Uterus (tissue), 4 donors: ENCODE results near the gene C2orf74. TPM values are rescaled to one million over a fixed set of nuclear protein-coding genes. Genes with fewer than 3 reads are reported as not detected.

Source experiments
- DNase-seq, 2 donors: peaks; one replicate each; pipeline ENCODE4 v3.0.0-alpha.2; 2019 to 2020
- H3K27ac ChIP-seq, 2 donors: fragments of 200-600 bp; sonication (generic); 1 replicate in 1 of 2; 2 replicates in 1 of 2; pipeline ENCODE4 v1.5.1; 2016 to 2018
- H3K27me3 ChIP-seq, 2 donors: fragments of 200-600 bp; sonication (generic); one replicate each; pipeline ENCODE4 v1.5.1; 2018 to 2019; ENCODE audit warnings: control low read depth in 1 of 2
- H3K36me3 ChIP-seq, 2 donors: fragments of 200-600 bp; sonication (generic); one replicate each; pipeline ENCODE4 v1.5.1; 2019; ENCODE audit warnings: control low read depth in 1 of 2
- H3K4me1 ChIP-seq, 2 donors: fragments of 200-600 bp; sonication (generic); one replicate each; pipeline ENCODE4 v1.5.1; 2018 to 2019; ENCODE audit warnings: control low read depth in 1 of 2
- H3K4me3 ChIP-seq, 2 donors: fragments of 200-600 bp; sonication (generic); 1 replicate in 1 of 2; 2 replicates in 1 of 2; pipeline ENCODE4 v1.5.1; 2018 to 2019; ENCODE audit warnings: mild to moderate bottlenecking in 1 of 2
- H3K9me3 ChIP-seq, 2 donors: fragments of 200-600 bp; sonication (generic); one replicate each; pipeline ENCODE4 v1.5.1; 2019; ENCODE audit warnings: control low read depth in 1 of 2
- CTCF ChIP-seq, 4 experiments: fragments of 200-600 bp in 2 of 4; fragments of 450-650 bp in 2 of 4; sonication (generic) in 2 of 4; IDR thresholded peaks; one replicate each; pipeline ENCODE4 v1.5.1; 2016 to 2019; ENCODE audit warnings: antibody characterized with exemption in 4 of 4, mild to moderate bottlenecking in 2 of 4, moderate library complexity in 1 of 4
- POLR2A ChIP-seq, 2 donors: fragments of 450-650 bp; IDR thresholded peaks; one replicate each; pipeline ENCODE4 v1.6.1; 2016; ENCODE audit warnings: antibody characterized with exemption in 2 of 2, mild to moderate bottlenecking in 1 of 2, moderate library complexity in 1 of 2
- intact Hi-C: fragments of 100-400 bp; cut with DNase I; formaldehyde crosslinking; loops from one replicate; pipeline ENCODE4 v1.15.1; 2023; ENCODE audit warnings: low total_unique reads
- total RNA-seq, 4 donors: library from RNA; depleted of rRNA in 3 of 4; stranded (reverse); fragments of >200 nt in 3 of 4; gene quantifications; one replicate each; pipeline versions ENCODE4 v1.1.0 to v1.2.4, GENCODE V29; 2014 to 2023
- donor health status: DM: yes; HTN: yes; CAD: no.

Gene C2orf74
- total RNA-seq, 4 donors from 2014 or later, result 5.7 to 50.9 (median 13.6) TPM

GRCh38 chr2:61167579-61167978 is 5.6 kb downstream of the C2orf74 start:
- Histone ChIP-seq H3K27ac (no peak overlapping the region), H3K36me3 (no peaks in the 10 kb centered on the region), H3K27me3 (no peaks in the 10 kb centered on the region), H3K4me3 (no peak overlapping the region), H3K9me3 (no peaks in the 10 kb centered on the region), H3K4me1 (no peaks in the 10 kb centered on the region)
- intact Hi-C loops, result no loop called here
- no peak for TF ChIP-seq POLR2A (IDR thresholded peaks at IDR 0.05)
- no peak for TF ChIP-seq CTCF (IDR thresholded peaks at IDR 0.05)
- DNase-seq, result no peak

GRCh38 chr2:61172671-61173070 is 10.7 kb downstream of the C2orf74 start:
- no peaks in the 10 kb centered on the region for H3K9me3 ChIP-seq
- DNase-seq, result no peak
- no peaks in the 10 kb centered on the region for H3K27me3 ChIP-seq
- no peaks in the 10 kb centered on the region for H3K4me1 ChIP-seq
- TF ChIP-seq CTCF (IDR thresholded peaks at IDR 0.05), result no peak
- TF ChIP-seq POLR2A (IDR thresholded peaks at IDR 0.05), result no peak
- no peak overlapping the region for H3K27ac ChIP-seq
- no peaks in the 10 kb centered on the region for H3K36me3 ChIP-seq
- H3K4me3 ChIP-seq, result no peak overlapping the region
- intact Hi-C loops, result loop anchor here (10.0 kb wide), 1 partner anchor 288 kb away; the partner anchor contains the start of gene REL

GRCh38 chr2:61173116-61173515 is 11.1 kb downstream of the C2orf74 start:
- Histone ChIP-seq H3K9me3 (no peaks in the 10 kb centered on the region), H3K4me1 (no peaks in the 10 kb centered on the region), H3K27me3 (no peaks in the 10 kb centered on the region), H3K27ac (no peak overlapping the region), H3K4me3 (no peak overlapping the region), H3K36me3 (no peaks in the 10 kb centered on the region)
- TF ChIP-seq POLR2A (IDR thresholded peaks at IDR 0.05) (no peak), CTCF (IDR thresholded peaks at IDR 0.05) (no peak)
- intact Hi-C loops, result loop anchor here (10.0 kb wide), 1 partner anchor 288 kb away; the partner anchor contains the start of gene REL
- DNase-seq, result no peak

- H3K4me3 ChIP-seq, result no peak overlapping the region
- intact Hi-C loops, result loop anchor here (10.0 kb wide), 1 partner anchor 290 kb away; the partner anchor contains the start of gene REL
- H3K4me1 ChIP-seq, result peaks cover 8% of the 10 kb centered on the region in 2 donors
- no peaks in the 10 kb centered on the region for H3K9me3 ChIP-seq
- H3K27ac ChIP-seq, result no peak overlapping the region
- TF ChIP-seq CTCF (IDR thresholded peaks at IDR 0.05), result no peak
- TF ChIP-seq POLR2A (IDR thresholded peaks at IDR 0.05), result no peak
- no peaks in the 10 kb centered on the region for H3K36me3 ChIP-seq
- H3K27me3 ChIP-seq, result no peaks in the 10 kb centered on the region
- no peak for DNase-seq
Measured at GRCh38 chr2:61175036-61175435, 13.0 kb downstream of the C2orf74 start.

GRCh38 chr2:61176755-61177726 is 15.1 kb downstream of the C2orf74 start:
- peak overlapping the region; percentile 61 to 68 for H3K4me3 ChIP-seq
- intact Hi-C loops, result loop anchor here (10.0 kb wide), 1 partner anchor 292 kb away; the partner anchor contains the start of gene REL
- peak; percentile 91 to 95 for DNase-seq
- H3K4me1 ChIP-seq, result peaks cover 8 to 19% of the 10 kb centered on the region in 2 donors
- H3K9me3 ChIP-seq, result no peaks in the 10 kb centered on the region
- no peaks in the 10 kb centered on the region for H3K36me3 ChIP-seq
- peak in 1 of 4 experiments; percentile 24 for TF ChIP-seq CTCF (IDR thresholded peaks at IDR 0.05)
- TF ChIP-seq POLR2A (IDR thresholded peaks at IDR 0.05), result peak; percentile 81 to 87
- H3K27ac ChIP-seq, result peak overlapping the region; percentile 93 to 99
- no peaks in the 10 kb centered on the region for H3K27me3 ChIP-seq
